HG02588 (cell line): Measurements from ENCODE around the gene CAPNS1.

Source experiments
- ATAC-seq: cut with Tn5 transposase; IDR thresholded peaks from one replicate; pipeline ENCODE4 v1.9.1; 2021; ENCODE audit warnings: mild to moderate bottlenecking, moderate library complexity; ENCODE audit not compliant: unreplicated experiment

The CAPNS1 gene

GRCh38 chr19:36139473-36140303, at the start of gene CAPNS1:
Gene CAPNS1, plus strand, starts transcription at chr19:36140066. Its CDS starts 946 bp downstream, at chr19:36141012.
- peak; percentile 83 for ATAC-seq

- no peak for ATAC-seq
Measured at GRCh38 chr19:36090910-36091695, 48.8 kb upstream of the CAPNS1 start.

- ATAC-seq: no peak
Measured at GRCh38 chr19:36092566-36092965, 47.3 kb upstream of the CAPNS1 start.

GRCh38 chr19:36093146-36093662, 46.7 kb upstream of the CAPNS1 start:
- no peak for ATAC-seq

GRCh38 chr19:36093687-36094086, 46.2 kb upstream of the CAPNS1 start:
- no peak for ATAC-seq

GRCh38 chr19:36097036-36097435, 42.8 kb upstream of the CAPNS1 start:
- no peak for ATAC-seq

GRCh38 chr19:36099166-36099785, 40.6 kb upstream of the CAPNS1 start:
- no peak for ATAC-seq

GRCh38 chr19:36100476-36100875, 39.4 kb upstream of the CAPNS1 start:
- no peak for ATAC-seq

GRCh38 chr19:36101550-36102327, 38.1 kb upstream of the CAPNS1 start:
- ATAC-seq: no peak

GRCh38 chr19:36103040-36103626, 36.7 kb upstream of the CAPNS1 start:
- ATAC-seq: no peak

GRCh38 chr19:36103842-36104552, 35.9 kb upstream of the CAPNS1 start:
- ATAC-seq: no peak

GRCh38 chr19:36106441-36106840, 33.4 kb upstream of the CAPNS1 start:
- ATAC-seq: no peak

GRCh38 chr19:36106991-36107390, 32.9 kb upstream of the CAPNS1 start:
- ATAC-seq: no peak

- no peak for ATAC-seq
Measured at GRCh38 chr19:36108684-36109083, 31.2 kb upstream of the CAPNS1 start.

GRCh38 chr19:36110487-36111199, 29.2 kb upstream of the CAPNS1 start, which contains the start of gene OVOL3:
Gene OVOL3, plus strand, starts transcription at chr19:36111143. Its CDS starts 60 bp downstream, at chr19:36111203.
- ATAC-seq: no peak

- ATAC-seq: no peak
Measured at GRCh38 chr19:36111200-36111539, 28.7 kb upstream of the CAPNS1 start.

GRCh38 chr19:36112678-36113077, 27.2 kb upstream of the CAPNS1 start:
- ATAC-seq: no peak

GRCh38 chr19:36113425-36113824, 26.4 kb upstream of the CAPNS1 start:
- no peak for ATAC-seq
